Measurements from ENCODE around the gene MYADML2. TPM values are rescaled to one million over a fixed set of nuclear protein-coding genes. Genes with fewer than 3 reads are reported as not detected.

The MYADML2 gene
- total RNA-seq, 2 donors from 2014 or later: 0.27 TPM; not detected in 1

GRCh38 chr17:81925860-81926450 is 21.1 kb downstream of the MYADML2 start:
- Histone ChIP-seq H3K4me1 (peaks cover 23% of the 10 kb centered on the region), H3K27me3 (peaks cover 9% of the 10 kb centered on the region), H3K36me3 (no peaks in the 10 kb centered on the region), H3K27ac (peak overlapping the region; percentile 95), H3K4me3 (peak overlapping the region; percentile 95), H3K9ac (ENCODE audit: low read depth in 2 of 2, low read length in 2 of 2) (peak overlapping the region; percentile 92 to 95), H3K9me3 (no peaks in the 10 kb centered on the region)
- DNase-seq: no peak
- intact Hi-C loops (cut with DNase I): no loop called here
- no peak for TF ChIP-seq CTCF (IDR thresholded peaks at IDR 0.05)

GRCh38 chr17:81924557-81925532 is 22.2 kb downstream of the MYADML2 start:
- intact Hi-C loops (cut with DNase I): no loop called here
- DNase-seq: no peak
- Histone ChIP-seq H3K4me3 (no peak overlapping the region), H3K27ac (peak overlapping the region; percentile 36), H3K4me1 (peaks cover 24% of the 10 kb centered on the region), H3K36me3 (no peaks in the 10 kb centered on the region), H3K9me3 (no peaks in the 10 kb centered on the region), H3K9ac (ENCODE audit: low read depth in 2 of 2, low read length in 2 of 2) (peak overlapping the region in 1 of 2 donors; percentile 63), H3K27me3 (peaks cover 9% of the 10 kb centered on the region)
- no peak for TF ChIP-seq CTCF (IDR thresholded peaks at IDR 0.05)

GRCh38 chr17:81923302-81924260 is 23.5 kb downstream of the MYADML2 start:
- intact Hi-C loops (cut with DNase I): no loop called here
- H3K27ac ChIP-seq: peak overlapping the region; percentile 57
- H3K4me3 ChIP-seq: peak overlapping the region; percentile 26
- H3K9ac ChIP-seq (ENCODE audit: low read depth in 2 of 2, low read length in 2 of 2): peak overlapping the region; percentile 37 to 63
- no peaks in the 10 kb centered on the region for H3K36me3 ChIP-seq
- H3K4me1 ChIP-seq: peaks cover 34% of the 10 kb centered on the region
- H3K9me3 ChIP-seq: no peaks in the 10 kb centered on the region
- peak; percentile 82 for DNase-seq
- H3K27me3 ChIP-seq: peaks cover 3% of the 10 kb centered on the region
- TF ChIP-seq CTCF (IDR thresholded peaks at IDR 0.05): no peak

GRCh38 chr17:81922566-81923301 is 24.3 kb downstream of the MYADML2 start:
- Histone ChIP-seq H3K36me3 (no peaks in the 10 kb centered on the region), H3K4me1 (peaks cover 32% of the 10 kb centered on the region), H3K27ac (peak overlapping the region; percentile 57), H3K4me3 (peak overlapping the region; percentile 26), H3K9me3 (no peaks in the 10 kb centered on the region), H3K27me3 (no peaks in the 10 kb centered on the region), H3K9ac (ENCODE audit: low read depth in 2 of 2, low read length in 2 of 2) (no peak overlapping the region)
- intact Hi-C loops (cut with DNase I): no loop called here
- no peak for TF ChIP-seq CTCF (IDR thresholded peaks at IDR 0.05)
- DNase-seq: no peak
